AG04450 (cell line): ENCODE measurements around the gene CDKAL1. TPM values are rescaled to one million over a fixed set of nuclear protein-coding genes. Genes with fewer than 3 reads are reported as not detected.

Experiments
- CTCF ChIA-PET: fragments of 300-600, 350-600 bp; formaldehyde crosslinking; extraction: SDS; loops from one replicate; lab custom pipeline; 2022; ENCODE audit warnings: antibody characterized with exemption, inconsistent platforms; lab: Charles Lee
- POLR2A ChIA-PET: fragments of 350-600 bp; formaldehyde crosslinking; extraction: SDS; loops from one replicate; lab custom pipeline; 2021; ENCODE audit warnings: antibody characterized with exemption, inconsistent platforms; lab: Yijun Ruan, JAX
- DNase-seq: peaks from one replicate; pipeline ENCODE4 v3.0.0-alpha.2; 2011; ENCODE audit warnings: low read depth, low spot score
- H3K27ac ChIP-seq: one replicate; pipeline ENCODE4 v1.5.1; 2012; ENCODE audit warnings: low read depth, low read length, control low read depth
- H3K27me3 ChIP-seq: one replicate; pipeline ENCODE4 v1.6.0; 2012; ENCODE audit warnings: low read length; ENCODE audit not compliant: control insufficient read depth, insufficient read depth
- H3K4me3 ChIP-seq: 2 replicates; pipeline ENCODE4 v1.5.1; 2011; ENCODE audit warnings: mild to moderate bottlenecking, low read depth, low read length, control low read depth
- H3K9me3 ChIP-seq: 2 replicates; pipeline ENCODE4 v1.5.1; 2012; ENCODE audit warnings: low read length; ENCODE audit not compliant: control insufficient read depth, insufficient read depth
- CTCF ChIP-seq: IDR thresholded peaks from 2 replicates; pipeline ENCODE4 v1.5.1; 2011; ENCODE audit warnings: low read depth, low read length, control low read depth, inconsistent platforms
- polyA plus RNA-seq: library from polyadenylated mRNA; depleted of rRNA; stranded (reverse); fragments of >200 nt; gene quantifications from 2 replicates; pipeline ENCODE4 v1.2.3, GENCODE V29; 2011

The CDKAL1 gene
- polyA plus RNA-seq, 1 experiment, result 9.2 TPM

- Histone ChIP-seq H3K27me3 (no peaks in the 10 kb centered on the region), H3K27ac (no peak overlapping the region), H3K4me3 (no peak overlapping the region), H3K9me3 (no peaks in the 10 kb centered on the region)
- ChIA-PET POLR2A (no interaction called here), CTCF (no interaction called here)
- no peak for DNase-seq
- TF ChIP-seq CTCF, result no peak
These were observed 239.6 kb downstream of the CDKAL1 start for GRCh38 chr6:20773822-20774221.

- no peaks in the 10 kb centered on the region for H3K9me3 ChIP-seq
- no peak for TF ChIP-seq CTCF
- DNase-seq, result no peak
- CTCF ChIA-PET, result no interaction called here
- no peak overlapping the region for H3K27ac ChIP-seq
- H3K27me3 ChIP-seq, result no peaks in the 10 kb centered on the region
- POLR2A ChIA-PET, result no interaction called here
- H3K4me3 ChIP-seq, result no peak overlapping the region
These were observed 241.7 kb downstream of the CDKAL1 start for GRCh38 chr6:20775981-20776380.

GRCh38 chr6:20777801-20778200 lies 243.5 kb downstream of the CDKAL1 start:
- POLR2A ChIA-PET, result no interaction called here
- Histone ChIP-seq H3K4me3 (no peak overlapping the region), H3K27ac (no peak overlapping the region), H3K9me3 (no peaks in the 10 kb centered on the region), H3K27me3 (no peaks in the 10 kb centered on the region)
- no peak for TF ChIP-seq CTCF
- CTCF ChIA-PET, result no interaction called here
- no peak for DNase-seq

DNA sequence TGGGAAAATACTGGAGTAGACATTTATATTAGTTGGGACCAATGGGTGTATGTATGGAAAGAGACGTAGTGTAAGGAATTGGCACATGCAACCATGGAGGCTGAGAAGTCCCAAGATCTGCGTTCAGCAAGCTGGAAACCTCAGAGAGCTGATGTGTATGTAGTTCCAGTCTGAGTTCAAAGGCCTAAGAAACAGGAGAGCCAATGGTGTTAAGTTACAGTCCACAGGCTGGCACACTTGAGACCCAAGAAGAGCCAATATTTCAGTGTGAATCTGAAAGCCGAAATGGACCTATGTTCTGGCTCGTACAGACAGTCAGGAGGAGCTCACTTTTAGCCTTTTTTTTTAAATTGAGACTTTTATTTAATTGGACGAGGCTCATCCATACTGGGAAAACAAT lies 244.2 kb downstream of the CDKAL1 start:
- TF ChIP-seq CTCF, result no peak
- H3K9me3 ChIP-seq, result no peaks in the 10 kb centered on the region
- POLR2A ChIA-PET, result no interaction called here
- no peak overlapping the region for H3K4me3 ChIP-seq
- no peak overlapping the region for H3K27ac ChIP-seq
- CTCF ChIA-PET, result no interaction called here
- H3K27me3 ChIP-seq, result no peaks in the 10 kb centered on the region
- DNase-seq, result no peak

DNA sequence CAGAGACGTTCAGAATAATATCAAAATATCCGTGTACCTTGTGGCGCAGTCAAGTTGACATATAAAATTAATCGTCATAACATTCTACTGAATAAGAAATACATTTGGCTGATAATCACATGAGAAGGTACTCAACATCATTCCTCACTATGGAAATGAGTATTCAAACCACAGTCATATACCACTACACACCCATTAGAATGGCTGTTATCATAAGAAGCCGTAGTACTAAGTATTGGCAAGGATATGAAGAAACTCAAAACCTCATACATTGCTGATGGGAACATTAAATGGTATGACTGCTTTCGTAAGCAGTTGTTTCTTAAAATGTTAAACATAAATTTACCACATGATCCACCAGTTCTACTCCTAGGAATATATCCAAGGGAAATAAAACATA lies 244.7 kb downstream of the CDKAL1 start:
- H3K9me3 ChIP-seq, result no peaks in the 10 kb centered on the region
- CTCF ChIA-PET, result no interaction called here
- POLR2A ChIA-PET, result no interaction called here
- H3K27ac ChIP-seq, result no peak overlapping the region
- DNase-seq, result no peak
- no peak for TF ChIP-seq CTCF
- no peak overlapping the region for H3K4me3 ChIP-seq
- H3K27me3 ChIP-seq, result no peaks in the 10 kb centered on the region
